NCI-H2107 treated with DMSO at 0.1 percent for 48 hours (cell line): ENCODE measurements around the gene SREBF1.
A peak's percentile ranks its signal among the peaks of the same experiment; 100 is the strongest.

Experiments used
- DNase-seq: peaks from one replicate; lab custom pipeline; 2025; ENCODE audit not compliant: unreplicated experiment; lab: John Stamatoyannopoulos, UW

The SREBF1 gene

GRCh38 chr17:17783116-17783824 is 53.5 kb downstream of the SREBF1 start:
- DNase-seq, result peak; percentile 58

GRCh38 chr17:17782523-17783115 is 54.2 kb downstream of the SREBF1 start:
- DNase-seq, result no peak

- DNase-seq, result no peak
These were observed 54.9 kb downstream of the SREBF1 start for GRCh38 chr17:17781591-17782496.

- DNase-seq, result peak; percentile 37
These were observed 55.7 kb downstream of the SREBF1 start for GRCh38 chr17:17780922-17781590.

GRCh38 chr17:17779015-17779611 is 57.7 kb downstream of the SREBF1 start:
- no peak for DNase-seq

GRCh38 chr17:17778308-17779014 is 58.3 kb downstream of the SREBF1 start:
- DNase-seq, result no peak

- DNase-seq, result no peak
These were observed 59.9 kb downstream of the SREBF1 start for GRCh38 chr17:17776889-17777288.

- no peak for DNase-seq
These were observed 62.5 kb downstream of the SREBF1 start for GRCh38 chr17:17774009-17774881.

- DNase-seq, result no peak
These were observed 64.6 kb downstream of the SREBF1 start for GRCh38 chr17:17772231-17772630.

- DNase-seq, result no peak
These were observed 65.1 kb downstream of the SREBF1 start for GRCh38 chr17:17771498-17772201.

- no peak for DNase-seq
These were observed 66.1 kb downstream of the SREBF1 start for GRCh38 chr17:17770632-17771044.

GRCh38 chr17:17769869-17770631 is 66.7 kb downstream of the SREBF1 start:
- DNase-seq, result no peak

GRCh38 chr17:17768424-17769088 is 68.2 kb downstream of the SREBF1 start:
- DNase-seq, result no peak

- DNase-seq, result no peak
These were observed 68.8 kb downstream of the SREBF1 start for GRCh38 chr17:17767887-17768418.

- DNase-seq, result no peak
These were observed 69.5 kb downstream of the SREBF1 start for GRCh38 chr17:17767154-17767869.

- DNase-seq, result no peak
These were observed 70.1 kb downstream of the SREBF1 start for GRCh38 chr17:17766744-17767120.
